Liver (tissue), 3 donors: Measurements from ENCODE around the gene ALPI.
"Not testable (repeated sequence)": the region's sequence is repeated elsewhere in the genome, so short reads cannot be mapped to it uniquely, and the experiment has no call there.

ENCODE experiments used
- CTCF ChIP-seq: fragments of 150-350 bp; IDR thresholded peaks from 2 replicates; pipeline ENCODE4 v1.5.1; 2017; ENCODE audit warnings: improper control_type of control experiment, low read depth, low read length; ENCODE audit not compliant: missing input control
- JUND ChIP-seq, 2 donors: IDR thresholded peaks; 2 replicates each; pipeline ENCODE4 v1.6.1; 2016; ENCODE audit warnings: antibody characterized with exemption in 2 of 2
- TF ChIP-seq, protein P1 (sequence below): IDR thresholded peaks from 2 replicates; pipeline ENCODE4 v1.6.1; 2016; ENCODE audit warnings: antibody characterized with exemption
- donor health status: healthy.
- donor health status: healthy.

GRCh38 chr2:232423407-232423806 lies 32.5 kb upstream of the ALPI start:
- TF ChIP-seq, protein P1, sequence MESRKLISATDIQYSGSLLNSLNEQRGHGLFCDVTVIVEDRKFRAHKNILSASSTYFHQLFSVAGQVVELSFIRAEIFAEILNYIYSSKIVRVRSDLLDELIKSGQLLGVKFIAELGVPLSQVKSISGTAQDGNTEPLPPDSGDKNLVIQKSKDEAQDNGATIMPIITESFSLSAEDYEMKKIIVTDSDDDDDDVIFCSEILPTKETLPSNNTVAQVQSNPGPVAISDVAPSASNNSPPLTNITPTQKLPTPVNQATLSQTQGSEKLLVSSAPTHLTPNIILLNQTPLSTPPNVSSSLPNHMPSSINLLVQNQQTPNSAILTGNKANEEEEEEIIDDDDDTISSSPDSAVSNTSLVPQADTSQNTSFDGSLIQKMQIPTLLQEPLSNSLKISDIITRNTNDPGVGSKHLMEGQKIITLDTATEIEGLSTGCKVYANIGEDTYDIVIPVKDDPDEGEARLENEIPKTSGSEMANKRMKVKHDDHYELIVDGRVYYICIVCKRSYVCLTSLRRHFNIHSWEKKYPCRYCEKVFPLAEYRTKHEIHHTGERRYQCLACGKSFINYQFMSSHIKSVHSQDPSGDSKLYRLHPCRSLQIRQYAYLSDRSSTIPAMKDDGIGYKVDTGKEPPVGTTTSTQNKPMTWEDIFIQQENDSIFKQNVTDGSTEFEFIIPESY = not testable (repeated sequence)
- not testable (repeated sequence) for TF ChIP-seq JUND (IDR thresholded peaks at IDR 0.05); CTCF
